GM10248 (cell line): Measurements from ENCODE around the gene SRRM2.

Experiments
- CTCF ChIA-PET: fragments of 300-600 bp; sonication (Branson Sonifier 250); formaldehyde crosslinking; extraction: SDS; loops from one replicate; lab custom pipeline; 2021; ENCODE audit warnings: antibody characterized with exemption; lab: Yijun Ruan, JAX
- POLR2A ChIA-PET: fragments of 350-650 bp; sonication (Branson Sonifier 250); formaldehyde crosslinking; extraction: SDS; loops from one replicate; lab custom pipeline; 2020; ENCODE audit warnings: antibody characterized with exemption; lab: Yijun Ruan, JAX
- DNase-seq: peaks from one replicate; pipeline ENCODE4 v3.0.0; 2012; ENCODE audit errors: extremely low spot score
- TF ChIP-seq, protein P1 (sequence below): IDR thresholded peaks from 2 replicates; pipeline ENCODE4 v1.5.1; 2012; ENCODE audit warnings: mild to moderate bottlenecking, low read depth; ENCODE audit errors: extremely low read depth, missing control alignments, control extremely low read depth

SRRM2 gene

DNA sequence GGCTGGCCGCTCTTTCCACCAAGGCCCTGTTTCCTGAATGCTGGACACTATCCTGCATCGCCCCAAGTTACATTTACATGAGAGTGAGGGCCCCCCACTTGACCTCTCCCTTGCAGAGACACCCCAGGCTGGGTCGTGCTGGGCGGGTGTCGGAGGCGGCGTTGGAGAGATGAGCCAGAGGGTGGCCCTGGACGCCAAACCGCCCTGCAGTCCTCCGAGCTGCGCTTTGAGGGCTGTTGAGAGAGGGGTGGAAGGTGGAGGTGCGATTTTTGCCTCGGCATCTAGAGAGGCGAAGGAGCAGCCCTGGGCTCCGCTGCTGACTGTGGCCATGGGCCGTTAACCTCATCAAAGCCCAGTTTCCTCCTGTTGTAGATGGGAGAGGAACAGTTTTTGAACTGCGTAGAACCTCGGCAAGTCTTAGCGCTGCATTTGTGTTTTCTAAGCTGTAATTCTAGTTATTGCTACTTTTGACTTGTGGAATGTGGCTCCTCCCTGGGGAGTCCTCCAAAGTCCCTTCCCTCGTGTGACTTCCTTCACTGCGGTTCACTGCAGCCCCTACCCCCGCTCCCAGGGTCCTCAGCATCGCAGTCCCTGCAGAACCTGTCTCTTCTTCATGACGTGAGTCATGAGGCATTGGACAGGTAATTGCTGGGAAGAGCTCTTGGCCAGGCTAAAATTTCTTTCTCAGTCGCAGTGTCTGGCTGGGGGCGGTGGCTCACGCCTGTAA, 25.6 kb downstream of the SRRM2 start:
- no peak for DNase-seq
- CTCF ChIA-PET, result interaction anchor here (0.7 to 2.6 kb wide), 3 partner anchors 90 to 149 kb away, joined by 3 to 11 read pairs (median 3); no protein-coding TSS in a partner anchor
- TF ChIP-seq, protein P1, sequence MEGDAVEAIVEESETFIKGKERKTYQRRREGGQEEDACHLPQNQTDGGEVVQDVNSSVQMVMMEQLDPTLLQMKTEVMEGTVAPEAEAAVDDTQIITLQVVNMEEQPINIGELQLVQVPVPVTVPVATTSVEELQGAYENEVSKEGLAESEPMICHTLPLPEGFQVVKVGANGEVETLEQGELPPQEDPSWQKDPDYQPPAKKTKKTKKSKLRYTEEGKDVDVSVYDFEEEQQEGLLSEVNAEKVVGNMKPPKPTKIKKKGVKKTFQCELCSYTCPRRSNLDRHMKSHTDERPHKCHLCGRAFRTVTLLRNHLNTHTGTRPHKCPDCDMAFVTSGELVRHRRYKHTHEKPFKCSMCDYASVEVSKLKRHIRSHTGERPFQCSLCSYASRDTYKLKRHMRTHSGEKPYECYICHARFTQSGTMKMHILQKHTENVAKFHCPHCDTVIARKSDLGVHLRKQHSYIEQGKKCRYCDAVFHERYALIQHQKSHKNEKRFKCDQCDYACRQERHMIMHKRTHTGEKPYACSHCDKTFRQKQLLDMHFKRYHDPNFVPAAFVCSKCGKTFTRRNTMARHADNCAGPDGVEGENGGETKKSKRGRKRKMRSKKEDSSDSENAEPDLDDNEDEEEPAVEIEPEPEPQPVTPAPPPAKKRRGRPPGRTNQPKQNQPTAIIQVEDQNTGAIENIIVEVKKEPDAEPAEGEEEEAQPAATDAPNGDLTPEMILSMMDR, result no peak
- POLR2A ChIA-PET, result no interaction called here

- DNase-seq, result no peak
- POLR2A ChIA-PET, result no interaction called here
- CTCF ChIA-PET, result interaction anchor here (0.7 to 1.0 kb wide), 2 partner anchors 89 to 149 kb away, joined by 3 read pairs; no protein-coding TSS in a partner anchor
- TF ChIP-seq, protein P1, result no peak
Observed at GRCh38 chr16:2778630-2778958, 26.2 kb downstream of the SRRM2 start.

- DNase-seq, result no peak
- ChIA-PET POLR2A (no interaction called here), CTCF (interaction anchor here (0.7 to 1.0 kb wide), 2 partner anchors 89 to 148 kb away, joined by 3 read pairs; no protein-coding TSS in a partner anchor)
- TF ChIP-seq, protein P1, result no peak
Observed at GRCh38 chr16:2779151-2779920, 26.9 kb downstream of the SRRM2 start.

- ChIA-PET POLR2A (no interaction called here), CTCF (no interaction called here)
- TF ChIP-seq, protein P1, result no peak
- no peak for DNase-seq
Observed at GRCh38 chr16:2779978-2780898, 27.8 kb downstream of the SRRM2 start.

- POLR2A ChIA-PET, result no interaction called here
- TF ChIP-seq, protein P1, result no peak
- CTCF ChIA-PET, result interaction anchor here (0.6 to 1.3 kb wide), 2 partner anchors 18 to 107 kb away, joined by 3 to 4 read pairs; no protein-coding TSS in a partner anchor
- no peak for DNase-seq
Observed at GRCh38 chr16:2782583-2783351, 30.3 kb downstream of the SRRM2 start.
